ENCODE measurements around the gene REV3L.

The REV3L gene

GRCh38 chr6:111418971-111419693 is 63.9 kb downstream of the REV3L start:
- no peak for DNase-seq

GRCh38 chr6:111417946-111418345 is 65.1 kb downstream of the REV3L start:
- no peak for DNase-seq

- peak; percentile 54 to 77 (median 65) for DNase-seq
These were observed 65.8 kb downstream of the REV3L start for GRCh38 chr6:111417181-111417585.

GRCh38 chr6:111416529-111416928 is 66.5 kb downstream of the REV3L start:
- DNase-seq, result no peak

GRCh38 chr6:111414373-111414772 is 68.6 kb downstream of the REV3L start:
- DNase-seq, result no peak

DNA sequence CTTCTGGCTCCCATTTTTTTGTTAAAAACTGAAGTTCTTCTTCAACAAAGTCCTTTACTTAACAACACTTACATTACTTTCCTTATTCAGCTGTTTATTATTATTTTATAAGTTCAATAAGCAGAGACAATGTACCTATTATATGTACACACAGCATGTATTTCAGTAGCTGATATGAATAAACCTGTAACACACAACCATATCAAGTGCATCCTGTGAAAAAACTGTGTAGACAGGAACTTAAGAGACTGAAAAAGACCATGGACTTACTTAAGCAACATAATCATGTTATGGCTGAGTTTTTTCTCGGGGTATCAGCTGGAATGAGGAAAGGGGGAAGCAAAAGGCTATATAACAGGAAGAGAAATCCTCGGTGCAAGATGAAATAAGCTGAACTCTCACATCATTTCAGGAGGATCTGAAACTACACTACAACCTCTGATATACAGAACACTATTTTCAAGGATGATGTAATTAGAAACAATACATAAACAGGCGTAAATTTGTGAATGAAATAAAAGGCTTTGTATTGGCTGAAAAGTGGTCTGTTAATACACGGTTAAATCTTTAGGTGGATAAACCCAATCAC is 70.9 kb downstream of the REV3L start:
- DNase-seq, result peak; percentile 72 to 94 (median 84)

DNA sequence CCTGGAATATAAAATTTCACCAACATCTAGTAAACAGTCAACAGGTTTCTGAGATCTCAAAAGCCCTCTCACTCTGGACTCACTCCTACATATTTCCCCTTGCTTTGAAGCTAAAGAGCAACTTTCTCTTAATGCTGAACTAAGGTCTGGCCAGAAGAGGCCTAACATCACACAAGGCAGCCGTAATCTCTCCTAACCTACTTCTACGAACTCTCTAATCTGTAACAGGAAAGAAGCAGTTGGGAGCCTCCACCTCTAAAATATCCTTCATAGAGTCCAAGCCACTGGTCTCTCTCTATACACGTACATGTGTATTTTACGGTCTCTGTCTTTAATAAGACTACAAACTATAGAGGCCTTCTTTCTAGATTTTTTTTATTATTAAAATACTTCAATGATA is 72.0 kb downstream of the REV3L start:
- peak in 2 of 4 experiments; percentile 35 to 45 for DNase-seq

DNA sequence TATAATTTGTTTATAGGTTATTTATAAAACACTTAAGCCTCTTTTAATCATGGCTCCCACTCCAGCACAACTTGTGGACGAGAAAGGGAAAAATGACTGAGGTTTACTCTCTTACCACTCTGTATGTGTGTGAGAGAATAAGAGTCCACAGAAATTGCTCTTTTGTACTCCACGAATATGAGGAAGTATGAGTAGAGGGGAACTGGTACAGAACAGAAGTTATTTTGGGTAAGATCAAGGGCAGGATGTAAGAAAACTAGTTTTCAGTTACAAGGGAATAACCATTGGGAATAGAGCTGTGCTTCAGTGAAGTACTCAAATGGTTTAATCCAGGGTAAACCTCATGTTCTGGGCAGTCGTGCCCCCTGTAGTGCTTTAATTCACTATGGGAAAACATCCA is 72.6 kb downstream of the REV3L start:
- peak; percentile 45 to 87 (median 66) for DNase-seq

GRCh38 chr6:111409430-111409829 is 73.6 kb downstream of the REV3L start:
- no peak for DNase-seq

DNA sequence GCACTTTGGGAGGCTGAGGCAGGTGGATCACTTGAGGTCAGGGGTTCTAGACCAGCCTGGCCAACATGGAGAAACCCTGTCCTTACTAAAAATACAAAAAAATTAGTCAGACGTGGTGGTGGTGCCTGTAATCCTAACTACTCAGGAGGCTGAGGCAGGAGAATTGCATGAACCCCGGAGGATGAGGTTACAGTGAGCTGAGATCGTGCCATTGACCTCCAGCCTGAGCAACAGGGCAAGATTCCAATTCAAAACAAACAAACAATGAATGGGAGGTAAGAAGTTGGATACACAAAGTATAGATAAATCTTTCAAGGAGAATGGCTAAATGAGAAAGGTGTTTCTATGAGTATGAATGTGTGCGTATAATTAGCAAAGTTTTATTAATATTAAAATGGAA is 75.3 kb downstream of the REV3L start:
- no peak for DNase-seq

- DNase-seq, result peak; percentile 78 to 97 (median 92)
These were observed 76.8 kb downstream of the REV3L start for GRCh38 chr6:111406200-111406721.

DNA sequence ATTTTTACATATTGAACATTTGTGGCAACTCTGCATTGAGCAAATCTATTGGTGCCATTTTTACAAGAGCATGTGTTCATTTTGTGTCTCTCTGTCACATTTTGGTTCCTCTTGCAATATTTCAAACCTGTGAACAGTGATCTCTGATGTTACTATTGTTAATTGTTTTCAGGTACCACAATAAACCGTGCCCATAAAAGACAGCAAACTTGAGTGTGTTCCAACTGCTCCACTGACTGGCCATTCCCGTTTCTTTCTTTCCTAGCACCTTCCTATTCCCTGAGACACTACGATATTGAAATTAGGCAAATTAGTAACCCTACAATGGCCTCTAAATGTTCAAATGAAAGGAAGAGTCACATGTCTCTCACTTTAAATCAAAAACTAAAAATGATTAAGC is 79.6 kb downstream of the REV3L start:
- no peak for DNase-seq

GRCh38 chr6:111399626-111400025 is 83.4 kb downstream of the REV3L start:
- DNase-seq, result peak in 1 of 4 experiments; percentile 19

GRCh38 chr6:111388681-111389080 is 94.3 kb downstream of the REV3L start:
- no peak for DNase-seq

GRCh38 chr6:111382476-111383294 is 100.3 kb downstream of the REV3L start:
- no peak for DNase-seq

DNA sequence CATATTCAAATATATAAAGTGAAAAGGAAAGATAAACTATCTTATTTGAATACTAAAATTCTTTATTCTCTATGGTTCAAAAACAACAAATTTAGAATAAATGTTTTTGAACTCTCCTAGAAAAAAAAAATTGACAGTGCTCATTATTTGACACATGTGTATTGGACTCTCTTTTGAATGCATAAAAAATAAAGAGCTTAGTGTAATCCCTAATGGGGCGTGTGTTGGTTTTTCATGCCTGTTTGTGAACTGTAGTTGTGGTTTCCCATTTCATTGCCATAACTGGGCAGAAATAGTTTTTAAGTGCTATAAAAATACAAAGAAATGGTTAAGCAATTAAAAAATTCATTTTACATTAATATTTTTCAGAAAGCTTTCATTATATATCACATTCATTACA is 101.3 kb downstream of the REV3L start:
- DNase-seq, result no peak

- no peak for DNase-seq
These were observed 101.9 kb downstream of the REV3L start for GRCh38 chr6:111381123-111381522.

DNA sequence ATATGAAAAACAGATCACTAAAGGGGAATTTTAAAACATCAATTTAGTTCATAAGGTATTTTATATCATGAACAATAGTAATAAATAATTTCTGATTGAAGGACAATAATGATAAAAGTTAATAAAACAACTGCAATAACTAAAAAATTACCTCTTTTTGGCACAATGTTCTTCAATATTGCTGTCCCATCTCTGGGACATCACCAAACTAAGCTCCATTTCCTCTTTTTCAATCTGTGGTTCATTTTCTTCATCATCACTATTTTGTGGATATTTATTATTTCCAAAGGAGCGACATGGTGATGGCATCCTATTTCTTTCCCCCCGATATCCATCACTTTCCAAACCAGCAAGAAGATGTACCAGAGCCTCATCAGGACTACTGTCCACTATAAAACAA is 103.2 kb downstream of the REV3L start:
- DNase-seq, result no peak

GRCh38 chr6:111379302-111379701 is 103.7 kb downstream of the REV3L start:
- DNase-seq, result no peak

- no peak for DNase-seq
These were observed 105.4 kb downstream of the REV3L start for GRCh38 chr6:111377558-111378120.

- DNase-seq, result no peak
These were observed 115.5 kb downstream of the REV3L start for GRCh38 chr6:111367393-111368088.

DNA sequence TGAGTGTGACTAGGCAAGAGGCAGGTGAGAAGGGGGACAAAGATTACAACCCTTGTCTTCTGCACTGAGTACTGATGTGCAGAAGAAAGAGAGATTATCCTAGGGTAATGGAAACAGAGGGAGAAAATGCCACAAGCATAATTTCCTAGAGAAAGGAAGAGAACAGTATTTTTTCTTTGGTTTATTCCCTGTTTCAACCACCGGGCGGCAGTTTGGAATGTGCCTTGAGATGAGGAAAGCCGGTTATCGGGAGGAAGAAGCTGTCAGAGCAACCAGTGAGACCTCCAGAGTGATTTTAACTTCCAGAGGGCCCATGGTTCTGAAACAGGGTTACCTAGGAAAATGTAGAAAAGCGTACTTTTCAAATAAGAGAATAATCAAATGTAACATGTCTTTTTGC is 121.4 kb downstream of the REV3L start:
- peak; percentile 39 to 61 (median 53) for DNase-seq
